Small intestine (tissue), 7 donors: ENCODE data around the gene BICDL1. TPM values are rescaled to one million over a fixed set of nuclear protein-coding genes. Genes with fewer than 3 reads are reported as not detected.

Experiments used
- DNase-seq, 2 donors: peaks; one replicate each; pipeline versions ENCODE4 v3.0.0 to v3.0.0-alpha.2; 2013
- FAIRE-seq: peaks from 2 replicates; lab custom pipeline; 2012; peaks lifted over from hg19 to GRCh38; lab: Jason Lieb, UNC
- H3K27ac ChIP-seq, 3 donors: one replicate each; pipeline ENCODE4 v1.5.1; 2013; ENCODE audit warnings: low read length in 2 of 3, mild to moderate bottlenecking in 2 of 3, control low read depth in 1 of 3, inconsistent platforms in 1 of 3, low read depth in 1 of 3, moderate library complexity in 1 of 3
- H3K27me3 ChIP-seq, 3 donors: one replicate each; pipeline ENCODE4 v1.6.1; 2013; ENCODE audit warnings: low read length in 3 of 3, inconsistent platforms in 1 of 3; ENCODE audit not compliant: control insufficient read depth in 3 of 3, insufficient read depth in 3 of 3
- H3K36me3 ChIP-seq, 3 donors: one replicate each; pipeline ENCODE4 v1.6.1; 2013; ENCODE audit warnings: low read length in 3 of 3, inconsistent platforms in 1 of 3, low read depth in 1 of 3, mild to moderate bottlenecking in 1 of 3, moderate library complexity in 1 of 3; ENCODE audit not compliant: control insufficient read depth in 3 of 3, insufficient read depth in 2 of 3
- H3K4me1 ChIP-seq, 3 donors: one replicate each; pipeline ENCODE4 v1.6.1; 2013; ENCODE audit warnings: low read length in 2 of 3, inconsistent platforms in 1 of 3, low read depth in 1 of 3, mild to moderate bottlenecking in 1 of 3, moderate library complexity in 1 of 3; ENCODE audit not compliant: control insufficient read depth in 3 of 3, insufficient read depth in 2 of 3
- H3K4me3 ChIP-seq, 3 donors: one replicate each; pipeline ENCODE4 v1.5.1; 2013; ENCODE audit warnings: low read length in 3 of 3, control low read depth in 1 of 3, inconsistent platforms in 1 of 3, low read depth in 1 of 3, mild to moderate bottlenecking in 1 of 3, moderate library complexity in 1 of 3
- H3K9me3 ChIP-seq, 2 donors: one replicate each; pipeline ENCODE4 v1.6.1; 2013; ENCODE audit warnings: low read depth in 1 of 2, low read length in 1 of 2; ENCODE audit not compliant: control insufficient read depth in 2 of 2, insufficient read depth in 1 of 2
- WGBS, 3 donors: extraction: QIAGEN DNeasy Blood & Tissue Kit; methylation state at CpG; one replicate each; pipeline ENCODE4 v1.1.7; 2013; 5-methylcytosine and 5-hydroxymethylcytosine counted together
- polyA plus RNA-seq, 4 donors: library from polyadenylated mRNA; stranded (reverse) in 3 of 4; unstranded in 1 of 4; fragments of 200-250 nt in 3 of 4; fragments of 120-200 nt in 1 of 4; gene quantifications; one replicate each; pipeline versions ENCODE4 v1.2.1 to v1.2.3, GENCODE V29; 2013
- donor health status: healthy with polysubstance abuse.
- donor health status: control.
- donor health status: control.
- donor health status: Bipolar disorder and iron deficiency.
- donor health status: healthy.

The BICDL1 gene
- polyA plus RNA-seq, 4 donors, result 3.2 to 9.8 (median 6.0) TPM

- no peak for FAIRE-seq
- H3K27ac ChIP-seq, result no peak overlapping the region
- H3K9me3 ChIP-seq, result no peaks in the 10 kb centered on the region
- peaks cover 2 to 6% (median 5%) of the 10 kb centered on the region in 3 donors for H3K4me1 ChIP-seq
- no peak overlapping the region for H3K4me3 ChIP-seq
- DNase-seq, result no peak
- peaks cover 2 to 58% (median 8%) of the 10 kb centered on the region in 3 donors for H3K36me3 ChIP-seq
- 86 to 89% (median 88%) methylated on average over 10 of the region's 10 CpGs for WGBS, 3 donors
- H3K27me3 ChIP-seq, result no peaks in the 10 kb centered on the region
These were observed 120.7 kb downstream of the BICDL1 start for GRCh38 chr12:120109570-120110267.

GRCh38 chr12:120110550-120111501 lies 121.8 kb downstream of the BICDL1 start:
- H3K4me3 ChIP-seq, result no peak overlapping the region
- peaks cover 2 to 54% (median 8%) of the 10 kb centered on the region in 3 donors for H3K36me3 ChIP-seq
- H3K27ac ChIP-seq, result peak overlapping the region in 1 of 3 donors; percentile 4
- WGBS, 3 donors, result 61 to 77% (median 72%) methylated on average over 26 of the region's 26 CpGs
- H3K27me3 ChIP-seq, result no peaks in the 10 kb centered on the region
- H3K9me3 ChIP-seq, result no peaks in the 10 kb centered on the region
- FAIRE-seq (no peak), DNase-seq (peak in 1 of 2 donors; percentile 24)
- peaks cover 4 to 16% (median 5%) of the 10 kb centered on the region in 3 donors for H3K4me1 ChIP-seq

GRCh38 chr12:120115066-120115465 lies 126.0 kb downstream of the BICDL1 start:
- no peaks in the 10 kb centered on the region for H3K27me3 ChIP-seq
- H3K27ac ChIP-seq, result no peak overlapping the region
- FAIRE-seq (no peak), DNase-seq (no peak)
- WGBS, 3 donors, result 64 to 84% (median 74%) methylated on average over 3 of the region's 3 CpGs
- no peaks in the 10 kb centered on the region for H3K9me3 ChIP-seq
- peaks cover 7 to 27% (median 19%) of the 10 kb centered on the region in 3 donors for H3K4me1 ChIP-seq
- H3K36me3 ChIP-seq, result peaks cover 0 to 29% (median 0%) of the 10 kb centered on the region in 3 donors
- H3K4me3 ChIP-seq, result peak overlapping the region in 1 of 3 donors; percentile 87

GRCh38 chr12:120115692-120116440 lies 126.8 kb downstream of the BICDL1 start:
- peak in 1 of 2 donors; percentile 44 for DNase-seq
- WGBS, 3 donors, result 14 to 17% (median 15%) methylated on average over 24 to 31 of the region's 31 CpGs
- H3K27me3 ChIP-seq, result no peaks in the 10 kb centered on the region
- no peaks in the 10 kb centered on the region for H3K9me3 ChIP-seq
- H3K27ac ChIP-seq, result peak overlapping the region in 1 of 3 donors; percentile 76
- peaks cover 7 to 26% (median 19%) of the 10 kb centered on the region in 3 donors for H3K4me1 ChIP-seq
- no peak for FAIRE-seq
- peaks cover 0 to 24% (median 0%) of the 10 kb centered on the region in 3 donors for H3K36me3 ChIP-seq
- peak overlapping the region; percentile 82 to 95 (median 87) for H3K4me3 ChIP-seq

GRCh38 chr12:120116441-120116791 lies 127.4 kb downstream of the BICDL1 start, which contains the start of gene RAB35:
TSS of gene RAB35 (minus strand) at chr12:120116753. CDS start at chr12:120116650, 103 bp downstream.
- H3K4me1 ChIP-seq, result peaks cover 7 to 23% (median 19%) of the 10 kb centered on the region in 3 donors
- peak within 1 kb of the TSS; percentile 93 to 99 (median 99) for H3K27ac ChIP-seq
- DNase-seq (no peak), FAIRE-seq (no peak)
- no peaks in the 10 kb centered on the region for H3K27me3 ChIP-seq
- no peaks in the 10 kb centered on the region for H3K9me3 ChIP-seq
- WGBS, 3 donors, result 0 to 1% (median 0%) methylated on average over 1 to 50 of the region's 50 CpGs
- peak within 1 kb of the TSS; percentile 82 to 95 (median 87) for H3K4me3 ChIP-seq
- peaks cover 0 to 20% (median 0%) of the 10 kb centered on the region in 3 donors for H3K36me3 ChIP-seq

GRCh38 chr12:120116792-120117651 lies 128.0 kb downstream of the BICDL1 start:
- peak; percentile 95 to 98 for DNase-seq
- FAIRE-seq, result no peak
- Histone ChIP-seq H3K4me1 (peaks cover 7 to 23% (median 19%) of the 10 kb centered on the region in 3 donors), H3K36me3 (peaks cover 0 to 17% (median 0%) of the 10 kb centered on the region in 3 donors), H3K27ac (peak overlapping the region; percentile 93 to 99 (median 99)), H3K4me3 (peak overlapping the region; percentile 82 to 95 (median 87)), H3K27me3 (no peaks in the 10 kb centered on the region), H3K9me3 (no peaks in the 10 kb centered on the region)
- WGBS, 3 donors, result 0% methylated on average over 76 to 91 of the region's 91 CpGs

GRCh38 chr12:120117961-120118320 lies 128.9 kb downstream of the BICDL1 start:
- peaks cover 7 to 23% (median 19%) of the 10 kb centered on the region in 3 donors for H3K4me1 ChIP-seq
- peak overlapping the region in 2 of 3 donors; percentile 99 for H3K27ac ChIP-seq
- no peak for FAIRE-seq
- 25 to 39% (median 28%) methylated on average over 7 of the region's 7 CpGs for WGBS, 3 donors
- no peaks in the 10 kb centered on the region for H3K9me3 ChIP-seq
- no peak for DNase-seq
- H3K36me3 ChIP-seq, result peaks cover 0 to 17% (median 0%) of the 10 kb centered on the region in 3 donors
- peak overlapping the region; percentile 76 to 95 (median 87) for H3K4me3 ChIP-seq
- H3K27me3 ChIP-seq, result no peaks in the 10 kb centered on the region
